ENCODE data around the gene ARID4B. TPM values are rescaled to one million over a fixed set of nuclear protein-coding genes. Genes with fewer than 3 reads are reported as not detected.

The ARID4B gene
- total and polyA plus RNA-seq, 2 donors (not counting 3 experiments of a cell fraction or from before 2014, with no cell fraction given) = 6.7 to 40.7 TPM

DNA sequence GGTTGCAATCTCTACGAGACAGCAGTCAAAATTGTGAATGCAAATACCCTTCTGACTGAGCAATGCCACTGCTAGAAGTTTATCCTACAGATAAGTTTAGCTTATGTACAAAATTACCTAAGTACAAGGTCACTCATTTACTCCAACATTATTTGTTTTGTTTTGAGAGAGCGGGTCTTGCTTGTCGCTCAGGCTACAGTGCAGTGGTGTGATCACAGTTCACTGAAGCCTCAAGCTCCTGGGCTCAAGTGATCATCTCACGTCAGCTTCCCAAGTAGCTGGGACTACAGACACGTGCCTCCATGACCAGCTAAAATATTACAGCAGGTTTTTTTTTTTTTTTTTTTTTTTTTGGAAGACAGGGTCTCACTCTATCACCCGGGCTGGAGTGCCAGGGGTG lies 182.3 kb downstream of the ARID4B start:
- Histone ChIP-seq H3K27me3 (ENCODE audit: control insufficient read depth in 2 of 2, insufficient read depth in 2 of 2, low read length in 2 of 2) (no peaks in the 10 kb centered on the region), H3K9me3 (replicated peaks; ENCODE audit: control insufficient read depth, insufficient read depth, low read length) (no peaks in the 10 kb centered on the region), H3K36me3 (ENCODE audit: control insufficient read depth in 2 of 2, extremely low read depth in 1 of 2, insufficient read depth in 2 of 2, low read length in 2 of 2) (peaks cover 0 to 11% of the 10 kb centered on the region in 2 experiments), H3K79me2 (ENCODE audit: control insufficient read depth, insufficient read depth, low read length) (no peaks in the 10 kb centered on the region), H3K27ac (ENCODE audit: insufficient read depth, low read depth, low read length) (no peak overlapping the region), H3K4me2 (ENCODE audit: insufficient read depth, low read length) (no peak overlapping the region), H3K4me1 (ENCODE audit: control insufficient read depth, extremely low read depth, insufficient read depth, low read length) (no peaks in the 10 kb centered on the region), H4K20me1 (replicated peaks; ENCODE audit: control insufficient read depth, extremely low read depth, insufficient read depth, low read length) (no peaks in the 10 kb centered on the region), H3K9me1 (replicated peaks; ENCODE audit: control insufficient read depth, extremely low read depth, insufficient read depth, low read length) (no peaks in the 10 kb centered on the region), H3K9ac (replicated peaks; ENCODE audit: extremely low read depth, insufficient read depth, low read length) (no peak overlapping the region), H3K4me3 (replicated peaks in 1 of 3; ENCODE audit: insufficient read depth in 1 of 3, low read depth in 1 of 3, low read length in 3 of 3) (no peak overlapping the region), H2AFZ (ENCODE audit: low read depth, low read length) (no peak overlapping the region)
- no TSS peak for BruUV-seq (replicated peaks)
- CTCF ChIA-PET = interaction anchor here (0.6 to 1.1 kb wide), 3 partner anchors 15 to 269 kb away, joined by 3 to 4 read pairs (median 3); no protein-coding TSS in a partner anchor
- TF ChIP-seq POLR2A (IDR thresholded peaks at IDR 0.05; ENCODE audit: low read depth, low read length) (no peak), POLR2AphosphoS5 (IDR thresholded peaks at IDR 0.05; ENCODE audit: insufficient read depth, low read depth, low read length) (no peak), JUN (IDR thresholded peaks at IDR 0.05; ENCODE audit: borderline replicate concordance, insufficient read depth, insufficient read length, low read depth) (no peak)
- intact Hi-C loops (cut with micrococcal nuclease) = no loop called here
- dilution Hi-C loops (cut with MboI; ENCODE audit: extremely low pct_ligation_motif_present, low sequenced_read_pairs) = no loop called here
- POLR2A ChIA-PET = interaction anchor here (0.6 kb wide), 1 partner anchor 109 kb away, joined by 7 read pairs; no protein-coding TSS in a partner anchor
- FAIRE-seq = no peak
- DNase-seq (ENCODE audit: low read depth, low spot score) = no peak

DNA sequence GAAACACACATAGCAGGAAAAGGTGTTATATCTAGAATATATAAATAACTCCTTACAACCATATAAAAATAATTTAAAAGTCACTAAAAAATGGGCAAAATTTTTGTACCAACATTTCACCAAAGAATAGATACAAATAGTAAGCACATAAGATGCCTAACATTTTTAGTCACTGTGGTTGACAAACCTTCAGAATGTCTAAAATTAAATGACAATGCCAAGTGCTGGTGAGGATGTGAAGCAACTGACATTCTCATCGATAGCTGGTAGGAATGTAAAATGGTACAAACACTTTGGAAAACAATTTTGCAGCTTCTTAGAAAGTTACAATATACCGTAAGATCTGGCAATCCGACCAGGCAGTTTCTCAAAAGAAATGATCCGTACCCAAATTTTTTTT lies 185.0 kb downstream of the ARID4B start:
- POLR2A ChIA-PET = no interaction called here

More for the DNA sequence above, 185.0 kb downstream of the ARID4B start:
- no peak for DNase-seq (ENCODE audit: low read depth, low spot score)
- Histone ChIP-seq H3K4me1 (ENCODE audit: control insufficient read depth, extremely low read depth, insufficient read depth, low read length) (no peaks in the 10 kb centered on the region), H3K9ac (replicated peaks; ENCODE audit: extremely low read depth, insufficient read depth, low read length) (no peak overlapping the region), H3K9me3 (replicated peaks; ENCODE audit: control insufficient read depth, insufficient read depth, low read length) (no peaks in the 10 kb centered on the region), H3K79me2 (ENCODE audit: control insufficient read depth, insufficient read depth, low read length) (no peaks in the 10 kb centered on the region), H3K27ac (ENCODE audit: insufficient read depth, low read depth, low read length) (no peak overlapping the region), H3K27me3 (ENCODE audit: control insufficient read depth in 2 of 2, insufficient read depth in 2 of 2, low read length in 2 of 2) (no peaks in the 10 kb centered on the region), H3K4me2 (ENCODE audit: insufficient read depth, low read length) (no peak overlapping the region), H3K4me3 (replicated peaks in 1 of 3; ENCODE audit: insufficient read depth in 1 of 3, low read depth in 1 of 3, low read length in 3 of 3) (no peak overlapping the region), H2AFZ (ENCODE audit: low read depth, low read length) (no peak overlapping the region), H3K9me1 (replicated peaks; ENCODE audit: control insufficient read depth, extremely low read depth, insufficient read depth, low read length) (no peaks in the 10 kb centered on the region), H4K20me1 (replicated peaks; ENCODE audit: control insufficient read depth, extremely low read depth, insufficient read depth, low read length) (no peaks in the 10 kb centered on the region), H3K36me3 (ENCODE audit: control insufficient read depth in 2 of 2, extremely low read depth in 1 of 2, insufficient read depth in 2 of 2, low read length in 2 of 2) (peaks cover 5 to 21% of the 10 kb centered on the region in 2 experiments)
- FAIRE-seq = no peak
- intact Hi-C loops (cut with micrococcal nuclease) (no loop called here), dilution Hi-C loops (cut with MboI; ENCODE audit: extremely low pct_ligation_motif_present, low sequenced_read_pairs) (no loop called here)
- no peak for TF ChIP-seq FOS (IDR thresholded peaks at IDR 0.05; ENCODE audit: borderline replicate concordance, insufficient read depth, low read length)
- TF ChIP-seq, protein P1, sequence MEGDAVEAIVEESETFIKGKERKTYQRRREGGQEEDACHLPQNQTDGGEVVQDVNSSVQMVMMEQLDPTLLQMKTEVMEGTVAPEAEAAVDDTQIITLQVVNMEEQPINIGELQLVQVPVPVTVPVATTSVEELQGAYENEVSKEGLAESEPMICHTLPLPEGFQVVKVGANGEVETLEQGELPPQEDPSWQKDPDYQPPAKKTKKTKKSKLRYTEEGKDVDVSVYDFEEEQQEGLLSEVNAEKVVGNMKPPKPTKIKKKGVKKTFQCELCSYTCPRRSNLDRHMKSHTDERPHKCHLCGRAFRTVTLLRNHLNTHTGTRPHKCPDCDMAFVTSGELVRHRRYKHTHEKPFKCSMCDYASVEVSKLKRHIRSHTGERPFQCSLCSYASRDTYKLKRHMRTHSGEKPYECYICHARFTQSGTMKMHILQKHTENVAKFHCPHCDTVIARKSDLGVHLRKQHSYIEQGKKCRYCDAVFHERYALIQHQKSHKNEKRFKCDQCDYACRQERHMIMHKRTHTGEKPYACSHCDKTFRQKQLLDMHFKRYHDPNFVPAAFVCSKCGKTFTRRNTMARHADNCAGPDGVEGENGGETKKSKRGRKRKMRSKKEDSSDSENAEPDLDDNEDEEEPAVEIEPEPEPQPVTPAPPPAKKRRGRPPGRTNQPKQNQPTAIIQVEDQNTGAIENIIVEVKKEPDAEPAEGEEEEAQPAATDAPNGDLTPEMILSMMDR (IDR thresholded peaks at IDR 0.05; ENCODE audit: extremely low read depth in 1 of 2, insufficient read depth in 1 of 2, low read depth in 1 of 2, low read length in 2 of 2) = no peak
- TF ChIP-seq, protein P2, sequence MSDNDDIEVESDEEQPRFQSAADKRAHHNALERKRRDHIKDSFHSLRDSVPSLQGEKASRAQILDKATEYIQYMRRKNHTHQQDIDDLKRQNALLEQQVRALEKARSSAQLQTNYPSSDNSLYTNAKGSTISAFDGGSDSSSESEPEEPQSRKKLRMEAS (IDR thresholded peaks at IDR 0.05; ENCODE audit: insufficient read depth, insufficient read length) = no peak
- TF ChIP-seq JUN (IDR thresholded peaks at IDR 0.05; ENCODE audit: borderline replicate concordance, insufficient read depth, insufficient read length, low read depth) = no peak
- TF ChIP-seq EZH2 (IDR thresholded peaks at IDR 0.05; ENCODE audit: borderline replicate concordance, low read depth, low read length, severe bottlenecking) = no peak
- TF ChIP-seq POLR2A (IDR thresholded peaks at IDR 0.05; ENCODE audit: low read depth, low read length) = no peak
- no peak for TF ChIP-seq GATA2 (IDR thresholded peaks at IDR 0.05; ENCODE audit: insufficient read depth, insufficient read length, low read depth, low read length)
- no peak for TF ChIP-seq MYC (IDR thresholded peaks at IDR 0.05; ENCODE audit: low read depth, low read length)
- CTCF ChIA-PET = interaction anchor here (0.6 kb wide), 1 partner anchor 360 kb away, joined by 3 read pairs; no protein-coding TSS in a partner anchor
- BruUV-seq (replicated peaks) = no TSS peak
